Kidney (tissue), 14 donors: ENCODE results near the gene TMEM270. TPM values are rescaled to one million over a fixed set of nuclear protein-coding genes. Genes with fewer than 3 reads are reported as not detected.
A peak's percentile ranks its signal among the peaks of the same experiment; 100 is the strongest.
"Not testable (repeated sequence)": the region's sequence is repeated elsewhere in the genome, so short reads cannot be mapped to it uniquely, and the experiment has no call there.

Source experiments
- DNase-seq, 5 donors: peaks; one replicate each; pipeline ENCODE4 v3.0.0-alpha.2; 2013 to 2020
- FAIRE-seq: peaks from 2 replicates; lab custom pipeline; 2012; peaks lifted over from hg19 to GRCh38; lab: Jason Lieb, UNC
- H3K27ac ChIP-seq, 2 donors: one replicate each; pipeline ENCODE4 v1.7.0; 2013; ENCODE audit warnings: low read depth in 2 of 2, low read length in 2 of 2, inconsistent platforms in 1 of 2
- H3K27me3 ChIP-seq: one replicate; pipeline ENCODE4 v1.7.1; 2013; ENCODE audit warnings: low read length, inconsistent platforms; ENCODE audit not compliant: control insufficient read depth, insufficient read depth
- H3K36me3 ChIP-seq, 3 donors: one replicate each; pipeline versions ENCODE4 v1.7.0 to v1.7.1; 2013; ENCODE audit warnings: low read length in 3 of 3, control low read depth in 1 of 3, inconsistent platforms in 1 of 3; ENCODE audit not compliant: insufficient read depth in 3 of 3, control insufficient read depth in 2 of 3
- H3K4me1 ChIP-seq, 3 donors: one replicate each; pipeline versions ENCODE4 v1.7.0 to v1.7.1; 2013; ENCODE audit warnings: low read length in 3 of 3, inconsistent platforms in 1 of 3, low read depth in 1 of 3; ENCODE audit not compliant: control insufficient read depth in 2 of 3, insufficient read depth in 2 of 3
- H3K4me3 ChIP-seq, 3 donors: one replicate each; pipeline versions ENCODE4 v1.7.0 to v1.8.1; 2013; ENCODE audit warnings: low read length in 3 of 3, control low read depth in 1 of 3, inconsistent platforms in 1 of 3
- H3K9ac ChIP-seq, 3 donors: one replicate each; pipeline versions ENCODE4 v1.7.0 to v1.7.1; 2013; ENCODE audit warnings: low read length in 3 of 3, control low read depth in 1 of 3, inconsistent platforms in 1 of 3
- H3K9me3 ChIP-seq, 3 donors: one replicate each; pipeline versions ENCODE4 v1.7.0 to v1.7.1; 2013; ENCODE audit warnings: low read length in 3 of 3, control low read depth in 1 of 3, inconsistent platforms in 1 of 3; ENCODE audit not compliant: control insufficient read depth in 2 of 3, insufficient read depth in 1 of 3
- CTCF ChIP-seq: IDR thresholded peaks from 3 replicates; pipeline ENCODE4 v1.5.1; 2012; ENCODE audit warnings: mild to moderate bottlenecking, moderate library complexity, borderline replicate concordance; ENCODE audit not compliant: insufficient read depth; ENCODE audit errors: extremely low read depth
- intact Hi-C: fragments of 100-400 bp; cut with DNase I; formaldehyde crosslinking; loops from one replicate; pipeline ENCODE4 v1.11.1; 2022
- polyA plus RNA-seq: library from polyadenylated mRNA; stranded (reverse); fragments of 350-450 nt; fragmentation: Illumina TruSeq; extraction: RNeasy Lipid Tissue Mini Kit (QIAGEN cat#74804); gene quantifications from one replicate; pipeline ENCODE4 v1.2.3, GENCODE V29; 2014; ENCODE audit warnings: low read depth, low replicate concordance; ENCODE audit not compliant: insufficient read depth
- total RNA-seq: library from RNA; stranded (reverse); fragmentation: NEBNext Ultra II Directional; extraction: Animal tissue kit (Norgen Biotek cat#: 25700); gene quantifications from one replicate; pipeline ENCODE4 v1.2.1, GENCODE V29; 2021
- donor health status: control.
- donor health status: control.
- donor health status: control.
- donor health status: control.
- donor health status: control.
- donor health status: DM: yes; HTN: yes; CAD: no.
- donor health status: Normal renal cell carcinoma (clear cell type).

Gene TMEM270
- total and polyA plus RNA-seq, 2 donors from 2014 or later: 0.50 TPM; not detected in 1

GRCh38 chr7:73844131-73844547 lies 16.8 kb upstream of the TMEM270 start:
- Histone ChIP-seq H3K36me3 (no peaks in the 10 kb centered on the region), H3K9ac (no peak overlapping the region), H3K27me3 (no peaks in the 10 kb centered on the region), H3K27ac (no peak overlapping the region), H3K4me3 (no peak overlapping the region), H3K9me3 (no peaks in the 10 kb centered on the region), H3K4me1 (peaks cover 0 to 7% (median 0%) of the 10 kb centered on the region in 3 donors)
- no peak for TF ChIP-seq CTCF
- FAIRE-seq (no peak), DNase-seq (peak in 2 of 5 donors; percentile 59 to 67)
- intact Hi-C loops: no loop called here

- Histone ChIP-seq H3K9ac (no peak overlapping the region), H3K9me3 (no peaks in the 10 kb centered on the region), H3K4me1 (peaks cover 0 to 7% (median 2%) of the 10 kb centered on the region in 3 donors), H3K27me3 (no peaks in the 10 kb centered on the region), H3K36me3 (no peaks in the 10 kb centered on the region), H3K27ac (no peak overlapping the region), H3K4me3 (no peak overlapping the region)
- TF ChIP-seq CTCF: no peak
- intact Hi-C loops: no loop called here
- DNase-seq (no peak), FAIRE-seq (no peak)
Observed at GRCh38 chr7:73844848-73845460, 16.0 kb upstream of the TMEM270 start.

- DNase-seq: peak in 2 of 5 donors; percentile 66 to 68
- H3K27ac ChIP-seq, FAIRE-seq, H3K4me3 ChIP-seq, H3K4me1 ChIP-seq, intact Hi-C loops, H3K9me3 ChIP-seq, H3K36me3 ChIP-seq, H3K27me3 ChIP-seq, H3K9ac ChIP-seq: not testable (repeated sequence)
Observed at GRCh38 chr7:73845701-73846195, 15.2 kb upstream of the TMEM270 start.

GRCh38 chr7:73847941-73848723 lies 12.8 kb upstream of the TMEM270 start:
- H3K9ac ChIP-seq: no peak overlapping the region
- DNase-seq: no peak
- no peak for FAIRE-seq
- intact Hi-C loops: no loop called here
- H3K36me3 ChIP-seq: no peaks in the 10 kb centered on the region
- peaks cover 2% of the 10 kb centered on the region for H3K27me3 ChIP-seq
- no peak overlapping the region for H3K27ac ChIP-seq
- H3K9me3 ChIP-seq: no peaks in the 10 kb centered on the region
- no peak for TF ChIP-seq CTCF
- H3K4me1 ChIP-seq: peaks cover 0 to 13% (median 5%) of the 10 kb centered on the region in 3 donors
- H3K4me3 ChIP-seq: no peak overlapping the region
